Cardiac fibroblast (primary cell): ENCODE data around the gene PRRC2C.

Source experiments
- DNase-seq, 2 donors: peaks; one replicate each; pipeline versions ENCODE4 v3.0.0 to v3.0.0-alpha.2; 2010; ENCODE audit warnings: low read depth in 2 of 2
- H3K4me3 ChIP-seq, 2 donors: replicated peaks in 1 of 2; 1 replicate in 1 of 2; 2 replicates in 1 of 2; pipeline ENCODE4 v1.5.1; 2011; ENCODE audit warnings: low read depth in 2 of 2, low read length in 2 of 2, mild to moderate bottlenecking in 2 of 2, moderate library complexity in 1 of 2
- TF ChIP-seq, protein P1 (sequence below): IDR thresholded peaks from one replicate; pipeline ENCODE4 v1.5.1; 2011; ENCODE audit warnings: low read depth, mild to moderate bottlenecking, low read length, inconsistent platforms

The PRRC2C gene

DNA sequence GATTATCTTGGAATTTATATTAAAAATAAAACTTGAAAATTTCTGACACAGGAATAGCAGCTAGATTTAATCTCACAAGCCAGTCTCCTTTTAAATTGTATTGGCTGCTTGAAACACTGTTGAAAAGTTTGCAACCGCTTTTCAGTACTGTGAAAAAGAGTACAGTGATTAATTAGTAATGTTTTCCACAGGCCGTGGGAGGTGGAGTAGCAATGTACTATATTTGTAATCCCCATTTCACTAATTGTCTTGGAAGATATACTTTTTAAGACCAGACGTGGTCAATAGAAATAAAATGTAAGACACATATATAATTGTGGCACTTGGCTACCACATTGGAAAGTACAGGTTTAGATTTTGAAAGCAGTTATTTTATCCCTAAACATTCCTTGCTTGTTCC is 95.9 kb downstream of the PRRC2C start:
- TF ChIP-seq, protein P1, sequence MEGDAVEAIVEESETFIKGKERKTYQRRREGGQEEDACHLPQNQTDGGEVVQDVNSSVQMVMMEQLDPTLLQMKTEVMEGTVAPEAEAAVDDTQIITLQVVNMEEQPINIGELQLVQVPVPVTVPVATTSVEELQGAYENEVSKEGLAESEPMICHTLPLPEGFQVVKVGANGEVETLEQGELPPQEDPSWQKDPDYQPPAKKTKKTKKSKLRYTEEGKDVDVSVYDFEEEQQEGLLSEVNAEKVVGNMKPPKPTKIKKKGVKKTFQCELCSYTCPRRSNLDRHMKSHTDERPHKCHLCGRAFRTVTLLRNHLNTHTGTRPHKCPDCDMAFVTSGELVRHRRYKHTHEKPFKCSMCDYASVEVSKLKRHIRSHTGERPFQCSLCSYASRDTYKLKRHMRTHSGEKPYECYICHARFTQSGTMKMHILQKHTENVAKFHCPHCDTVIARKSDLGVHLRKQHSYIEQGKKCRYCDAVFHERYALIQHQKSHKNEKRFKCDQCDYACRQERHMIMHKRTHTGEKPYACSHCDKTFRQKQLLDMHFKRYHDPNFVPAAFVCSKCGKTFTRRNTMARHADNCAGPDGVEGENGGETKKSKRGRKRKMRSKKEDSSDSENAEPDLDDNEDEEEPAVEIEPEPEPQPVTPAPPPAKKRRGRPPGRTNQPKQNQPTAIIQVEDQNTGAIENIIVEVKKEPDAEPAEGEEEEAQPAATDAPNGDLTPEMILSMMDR: no peak

GRCh38 chr1:171581766-171582165 is 96.4 kb downstream of the PRRC2C start:
- TF ChIP-seq, protein P1: no peak
- DNase-seq: no peak
- H3K4me3 ChIP-seq: no peak overlapping the region

More for the DNA sequence above, 95.9 kb downstream of the PRRC2C start:
- no peak for DNase-seq
- no peak overlapping the region for H3K4me3 ChIP-seq

GRCh38 chr1:171582589-171582988 is 97.3 kb downstream of the PRRC2C start:
- no peak for DNase-seq
- TF ChIP-seq, protein P1: no peak

DNA sequence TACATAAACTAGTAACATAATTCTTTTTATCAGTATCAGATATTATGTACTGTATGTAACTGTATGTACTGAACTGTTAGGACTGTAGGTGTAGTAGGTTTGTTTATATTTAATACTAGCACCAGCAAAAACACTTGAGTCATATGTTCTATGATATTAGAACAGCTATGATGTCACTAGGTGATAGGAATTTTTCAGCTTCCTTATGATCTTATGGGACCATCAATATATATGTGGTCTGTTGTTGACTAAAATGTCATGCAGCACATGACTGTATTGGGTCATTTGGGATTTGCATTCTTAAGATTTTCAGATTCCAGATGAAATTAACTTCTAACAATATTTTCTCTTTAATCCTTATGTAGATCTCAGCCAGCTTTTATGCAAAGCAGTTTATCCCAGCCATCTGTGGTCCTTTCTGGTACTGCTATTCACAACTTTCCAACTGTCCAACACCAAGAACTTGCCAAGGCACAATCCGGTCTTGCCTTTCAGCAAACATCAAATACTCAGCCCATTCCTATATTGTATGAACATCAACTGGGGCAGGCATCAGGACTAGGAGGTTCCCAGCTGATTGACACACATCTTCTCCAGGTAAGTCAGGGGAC is 98.4 kb downstream of the PRRC2C start:
- DNase-seq: peak in 1 of 2 donors; percentile 38
- no peak overlapping the region for H3K4me3 ChIP-seq
- TF ChIP-seq, protein P1: no peak

More at GRCh38 chr1:171582589-171582988, 97.3 kb downstream of the PRRC2C start:
- H3K4me3 ChIP-seq: no peak overlapping the region

DNA sequence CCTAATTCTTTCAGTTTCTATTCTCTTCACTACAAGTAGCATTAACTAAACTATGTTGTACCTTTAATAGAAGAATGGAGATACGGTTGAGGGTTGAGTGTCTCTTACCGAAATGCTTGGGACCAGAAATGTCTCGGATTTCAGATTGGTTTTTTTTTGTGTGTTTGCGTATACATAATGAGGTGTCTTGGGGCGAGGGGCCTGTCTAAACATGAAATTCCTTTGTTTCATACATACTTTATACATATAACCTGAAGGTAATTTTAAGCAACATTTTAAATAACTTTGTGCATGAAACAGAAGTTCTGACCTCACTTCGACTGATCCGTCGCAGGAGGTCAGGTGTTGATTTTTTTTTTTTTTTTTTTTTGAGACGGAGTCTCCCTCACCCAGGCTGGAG is 100.4 kb downstream of the PRRC2C start:
- DNase-seq: no peak
- no peak overlapping the region for H3K4me3 ChIP-seq

GRCh38 chr1:171588230-171588629 is 102.9 kb downstream of the PRRC2C start:
- DNase-seq: no peak

More for the DNA sequence above, 100.4 kb downstream of the PRRC2C start:
- TF ChIP-seq, protein P1: no peak

More at GRCh38 chr1:171588230-171588629, 102.9 kb downstream of the PRRC2C start:
- TF ChIP-seq, protein P1: no peak
- H3K4me3 ChIP-seq: no peak overlapping the region
